Activated naive CD8-positive, alpha-beta T cell treated with anti-CD3 and anti-CD28 coated beads for 36 hours (primary cell): ENCODE results near the gene FHIT. TPM values are rescaled to one million over a fixed set of nuclear protein-coding genes. Genes with fewer than 3 reads are reported as not detected.
A peak's percentile ranks its signal among the peaks of the same experiment; 100 is the strongest.

Experiments
- DNase-seq: peaks from one replicate; pipeline ENCODE4 v3.0.0; 2021
- H3K27ac Mint-ChIP-seq: one replicate; pipeline ENCODE4 v1.8.0; 2022; ENCODE audit warnings: mild to moderate bottlenecking, moderate library complexity, mixed read lengths
- H3K27me3 Mint-ChIP-seq: one replicate; pipeline ENCODE4 v1.8.0; 2022; ENCODE audit warnings: mild to moderate bottlenecking, mixed read lengths
- H3K36me3 Mint-ChIP-seq: one replicate; pipeline ENCODE4 v1.8.0; 2021; ENCODE audit warnings: mild to moderate bottlenecking, mixed read lengths
- H3K4me1 Mint-ChIP-seq: one replicate; pipeline ENCODE4 v1.8.0; 2021; ENCODE audit warnings: mixed read lengths
- H3K4me3 Mint-ChIP-seq: one replicate; pipeline ENCODE4 v1.8.0; 2022; ENCODE audit warnings: mild to moderate bottlenecking, moderate library complexity, mixed read lengths
- H3K9me3 Mint-ChIP-seq: one replicate; pipeline ENCODE4 v1.8.0; 2022; ENCODE audit warnings: mixed read lengths
- total RNA-seq, 2 experiments: library from RNA; stranded (reverse); gene quantifications; one replicate each; pipeline ENCODE4 v1.2.3, GENCODE V29; 2021

The FHIT gene
- total RNA-seq, 2 experiments from 2014 or later: 8.6 to 9.0 TPM

DNA sequence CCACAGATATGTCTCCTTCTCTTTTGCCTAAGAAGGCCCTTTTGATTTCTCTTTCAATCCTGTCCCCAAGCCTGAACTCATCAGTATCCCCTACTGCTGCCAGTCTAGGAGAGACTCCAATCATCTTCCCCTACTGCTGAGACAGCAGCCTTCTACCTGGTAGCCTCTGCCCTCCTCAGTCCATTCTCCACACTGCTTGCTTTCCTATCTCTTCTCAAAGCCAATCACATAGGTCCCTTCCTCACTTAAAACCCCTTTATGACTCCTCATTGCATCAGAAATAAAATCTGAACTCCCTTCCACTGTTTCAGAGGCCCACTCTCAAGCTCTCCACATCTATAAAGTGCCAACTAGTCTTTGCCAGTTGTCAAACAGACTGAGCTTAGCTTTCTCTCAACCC lies 1119.6 kb downstream of the FHIT start:
- DNase-seq: no peak
- Mint-ChIP-seq H3K27ac (no peak overlapping the region), H3K27me3 (no peaks in the 10 kb centered on the region), H3K4me1 (no peaks in the 10 kb centered on the region), H3K36me3 (no peaks in the 10 kb centered on the region), H3K4me3 (no peak overlapping the region), H3K9me3 (peaks cover 5% of the 10 kb centered on the region)

DNA sequence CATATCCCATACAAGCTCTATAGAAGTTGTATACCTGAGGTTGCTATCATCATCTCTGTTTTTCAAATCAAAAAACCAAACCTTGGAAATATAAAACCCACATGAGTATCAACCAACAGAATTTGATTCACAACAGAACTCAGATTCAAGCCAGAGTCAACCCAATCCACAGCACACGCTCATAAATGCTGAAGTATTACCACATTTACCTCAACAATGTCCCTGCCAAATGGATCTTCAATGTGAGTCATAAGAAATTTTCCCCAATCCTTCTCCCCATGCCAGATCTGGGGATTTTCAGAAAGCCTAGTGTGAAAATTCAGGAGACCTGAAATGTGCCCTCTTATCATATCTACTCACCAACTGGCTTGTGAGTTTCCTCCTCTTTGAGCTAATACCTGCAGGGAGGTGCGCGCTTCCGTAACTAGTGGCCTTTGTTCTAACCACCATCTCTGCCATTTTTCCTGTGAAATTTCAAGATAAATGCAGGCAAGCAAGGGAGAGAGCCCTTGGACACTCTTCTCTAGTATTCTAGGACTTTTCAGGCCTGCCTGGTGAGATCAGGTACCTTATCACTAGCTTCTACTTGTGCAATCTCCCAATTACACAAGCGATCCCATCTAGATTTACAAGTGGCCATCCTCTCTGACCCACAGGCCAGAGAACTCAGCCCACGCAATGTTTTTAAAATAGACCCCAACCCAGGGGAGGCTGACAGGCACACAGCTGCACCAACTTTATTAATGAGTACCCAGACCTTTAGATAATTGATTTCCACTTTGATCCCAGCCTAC lies 1124.5 kb downstream of the FHIT start:
- H3K27ac Mint-ChIP-seq: no peak overlapping the region
- H3K9me3 Mint-ChIP-seq: peaks cover 5% of the 10 kb centered on the region
- H3K36me3 Mint-ChIP-seq: no peaks in the 10 kb centered on the region
- no peak for DNase-seq
- no peaks in the 10 kb centered on the region for H3K27me3 Mint-ChIP-seq
- no peak overlapping the region for H3K4me3 Mint-ChIP-seq
- H3K4me1 Mint-ChIP-seq: no peaks in the 10 kb centered on the region

DNA sequence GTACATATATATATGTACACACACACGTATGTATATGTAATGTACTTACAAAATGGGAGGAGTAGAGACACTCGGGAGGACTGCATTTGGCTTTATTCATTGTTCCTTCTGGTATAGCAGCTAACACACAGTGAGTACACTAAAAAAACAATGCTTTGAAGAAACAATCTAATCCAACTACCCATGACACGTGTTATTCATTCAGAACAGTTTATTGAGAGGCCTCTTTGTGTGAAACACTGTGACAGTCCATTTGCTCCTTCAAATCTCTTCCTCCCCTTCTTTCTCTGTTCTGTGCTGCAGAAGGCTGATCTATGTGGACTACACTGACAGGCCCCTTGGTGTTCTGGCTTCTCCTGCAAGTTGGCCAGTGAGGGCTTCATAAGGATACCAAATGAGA lies 1125.6 kb downstream of the FHIT start:
- no peaks in the 10 kb centered on the region for H3K4me1 Mint-ChIP-seq
- DNase-seq: no peak
- no peak overlapping the region for H3K27ac Mint-ChIP-seq
- no peaks in the 10 kb centered on the region for H3K27me3 Mint-ChIP-seq
- no peaks in the 10 kb centered on the region for H3K36me3 Mint-ChIP-seq
- peaks cover 5% of the 10 kb centered on the region for H3K9me3 Mint-ChIP-seq
- no peak overlapping the region for H3K4me3 Mint-ChIP-seq

DNA sequence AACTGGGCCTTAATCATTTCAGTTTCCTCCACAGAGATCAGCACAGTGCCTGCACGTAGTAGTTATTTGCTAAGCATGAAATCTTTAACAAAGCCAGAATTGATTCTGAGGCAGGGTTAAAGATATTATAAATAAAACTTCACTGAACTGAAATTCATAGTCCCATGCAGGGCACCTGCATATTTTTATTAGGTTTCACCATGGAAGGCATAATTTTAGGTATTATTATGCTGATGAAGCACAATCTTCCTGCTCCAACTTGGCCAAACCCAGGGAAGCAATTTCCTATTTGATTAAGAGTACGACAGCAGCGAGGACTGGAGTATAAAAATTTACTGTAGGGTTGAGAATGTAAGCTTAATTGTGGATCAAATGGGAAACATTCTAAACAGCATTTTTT lies 1131.0 kb downstream of the FHIT start:
- Mint-ChIP-seq H3K27ac (no peak overlapping the region), H3K27me3 (no peaks in the 10 kb centered on the region)
- no peak for DNase-seq

DNA sequence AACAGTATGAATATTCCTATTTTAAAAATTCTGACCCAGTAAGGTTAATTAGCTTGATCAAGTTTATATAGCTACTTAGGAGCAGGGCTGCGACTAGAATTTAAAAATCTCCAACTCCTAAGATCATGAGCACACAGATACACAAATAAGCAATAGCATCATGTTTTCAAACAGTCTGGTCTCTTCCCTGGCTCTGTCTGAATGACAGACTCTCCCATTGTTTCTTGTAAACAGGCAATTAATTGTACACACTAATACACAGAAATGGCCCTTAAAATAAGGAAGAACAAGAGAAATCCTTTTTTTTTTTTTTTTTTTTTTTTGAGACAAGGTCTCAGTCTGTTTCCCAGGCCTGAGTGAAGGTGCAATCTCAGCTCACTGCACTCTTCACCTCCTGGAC lies 1137.1 kb downstream of the FHIT start:
- Mint-ChIP-seq H3K4me3 (no peak overlapping the region), H3K27ac (no peak overlapping the region), H3K36me3 (no peaks in the 10 kb centered on the region), H3K4me1 (no peaks in the 10 kb centered on the region), H3K9me3 (no peaks in the 10 kb centered on the region), H3K27me3 (no peaks in the 10 kb centered on the region)
- no peak for DNase-seq

More for the DNA sequence above, 1131.0 kb downstream of the FHIT start:
- Mint-ChIP-seq H3K36me3 (no peaks in the 10 kb centered on the region), H3K4me1 (no peaks in the 10 kb centered on the region), H3K9me3 (no peaks in the 10 kb centered on the region), H3K4me3 (no peak overlapping the region)

DNA sequence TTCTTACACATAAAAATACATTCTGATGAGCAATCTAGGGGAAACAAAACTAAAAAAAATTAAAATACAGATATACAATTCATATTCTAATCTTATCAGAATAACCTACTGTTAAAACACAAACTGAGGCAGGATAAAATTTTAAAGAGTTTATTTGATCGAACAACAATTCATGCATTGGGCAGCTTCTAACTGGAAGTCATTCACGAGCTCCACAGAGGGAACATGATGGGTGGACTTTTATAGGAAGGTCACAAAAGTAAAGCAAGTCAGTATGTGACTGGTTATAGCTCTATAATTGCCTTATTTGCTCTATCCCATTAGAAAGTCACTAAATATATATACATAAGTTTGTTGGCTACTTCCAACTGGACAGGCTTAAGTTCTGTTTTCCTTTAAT lies 1144.0 kb downstream of the FHIT start:
- Mint-ChIP-seq H3K9me3 (no peaks in the 10 kb centered on the region), H3K27me3 (no peaks in the 10 kb centered on the region)

DNA sequence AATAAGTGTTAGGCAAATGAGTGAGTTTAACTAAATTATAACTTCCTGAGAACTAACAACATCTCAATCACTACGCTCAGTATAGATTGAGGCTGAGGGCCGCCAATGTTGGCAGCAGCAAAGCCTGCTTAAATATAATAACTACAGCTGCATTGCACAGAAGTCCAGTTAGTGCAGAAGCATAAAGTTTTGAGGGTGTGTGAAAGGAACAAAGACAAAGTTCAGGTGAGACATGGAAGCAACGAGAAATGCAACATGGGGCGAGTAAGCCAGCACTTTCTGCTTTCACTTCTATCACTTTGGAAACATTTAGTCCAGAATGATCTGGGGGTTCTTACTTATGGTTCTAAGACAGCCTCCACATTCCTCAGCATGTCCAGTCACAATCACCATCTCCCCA lies 1149.1 kb downstream of the FHIT start:
- no peak for DNase-seq
- Mint-ChIP-seq H3K4me3 (no peak overlapping the region), H3K9me3 (no peaks in the 10 kb centered on the region), H3K27me3 (no peaks in the 10 kb centered on the region), H3K4me1 (peaks cover 18% of the 10 kb centered on the region), H3K27ac (no peak overlapping the region), H3K36me3 (no peaks in the 10 kb centered on the region)

More for the DNA sequence above, 1144.0 kb downstream of the FHIT start:
- no peak overlapping the region for H3K4me3 Mint-ChIP-seq
- H3K27ac Mint-ChIP-seq: no peak overlapping the region
- H3K36me3 Mint-ChIP-seq: no peaks in the 10 kb centered on the region
- DNase-seq: no peak
- peaks cover 18% of the 10 kb centered on the region for H3K4me1 Mint-ChIP-seq

DNA sequence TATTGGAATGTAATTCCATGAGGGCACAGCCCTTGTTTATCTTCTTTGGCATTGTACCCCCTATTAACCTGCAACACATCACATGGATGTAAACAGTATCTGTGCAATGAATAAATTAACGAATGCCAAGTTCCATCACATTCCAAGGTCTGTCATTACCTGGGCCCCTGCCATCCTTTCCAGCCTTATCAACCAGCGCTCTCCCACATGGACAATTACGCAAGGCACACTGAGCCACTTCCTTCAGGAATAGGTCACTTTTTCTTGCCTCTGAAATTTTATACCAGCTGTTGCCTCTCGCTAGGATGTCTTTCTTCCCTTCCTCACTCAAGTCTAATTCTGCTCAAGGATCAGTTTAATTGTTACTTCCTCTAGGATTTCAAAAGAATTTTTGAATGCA lies 1149.6 kb downstream of the FHIT start:
- Mint-ChIP-seq H3K4me1 (peaks cover 18% of the 10 kb centered on the region), H3K36me3 (no peaks in the 10 kb centered on the region), H3K27ac (no peak overlapping the region), H3K4me3 (no peak overlapping the region), H3K9me3 (no peaks in the 10 kb centered on the region), H3K27me3 (no peaks in the 10 kb centered on the region)
- DNase-seq: no peak

DNA sequence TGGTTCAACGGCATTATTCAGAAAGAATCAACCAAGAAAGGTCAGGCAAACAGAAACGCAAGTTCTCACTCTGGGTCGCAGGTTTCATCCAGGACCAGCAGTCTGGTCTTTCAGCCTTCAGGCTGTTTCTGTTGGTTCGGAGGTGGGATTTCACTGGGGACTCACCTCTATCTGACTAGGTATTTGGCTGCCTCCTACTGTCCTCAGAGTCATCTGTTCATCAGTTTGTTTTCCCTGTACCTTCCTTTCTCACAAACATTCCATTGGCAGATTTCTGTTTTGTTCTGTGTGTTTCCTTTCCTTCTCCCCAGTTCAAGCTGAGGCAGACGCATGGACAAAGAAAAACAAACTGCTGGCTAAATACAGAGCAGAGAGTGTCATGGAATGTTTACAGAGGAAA lies 1154.8 kb downstream of the FHIT start:
- Mint-ChIP-seq H3K4me3 (no peak overlapping the region), H3K9me3 (no peaks in the 10 kb centered on the region), H3K27ac (no peak overlapping the region), H3K36me3 (peaks cover 2% of the 10 kb centered on the region), H3K4me1 (peaks cover 18% of the 10 kb centered on the region), H3K27me3 (no peaks in the 10 kb centered on the region)
- DNase-seq: no peak

DNA sequence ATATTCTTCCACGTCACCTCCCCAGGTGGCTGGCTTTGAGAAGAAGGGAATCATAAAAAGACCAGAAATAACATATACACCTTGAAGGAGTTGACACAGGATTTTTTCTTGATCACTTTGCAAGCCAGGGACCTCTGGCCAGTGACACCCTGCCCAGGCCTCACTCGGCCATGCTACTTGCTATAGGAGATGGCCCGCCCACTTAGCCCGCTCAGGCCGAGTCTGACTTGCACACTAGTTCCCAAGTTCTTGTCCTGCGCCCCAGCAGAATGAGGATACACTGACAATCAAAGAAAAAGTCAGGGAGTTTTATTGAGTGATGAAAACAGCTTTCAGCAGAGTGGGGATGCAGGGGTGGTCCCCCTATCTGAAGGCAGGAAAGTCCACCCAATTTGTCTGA lies 1155.3 kb downstream of the FHIT start:
- DNase-seq: no peak
- Mint-ChIP-seq H3K4me3 (no peak overlapping the region), H3K36me3 (peaks cover 2% of the 10 kb centered on the region), H3K4me1 (peaks cover 23% of the 10 kb centered on the region), H3K27ac (no peak overlapping the region), H3K27me3 (no peaks in the 10 kb centered on the region), H3K9me3 (no peaks in the 10 kb centered on the region)

DNA sequence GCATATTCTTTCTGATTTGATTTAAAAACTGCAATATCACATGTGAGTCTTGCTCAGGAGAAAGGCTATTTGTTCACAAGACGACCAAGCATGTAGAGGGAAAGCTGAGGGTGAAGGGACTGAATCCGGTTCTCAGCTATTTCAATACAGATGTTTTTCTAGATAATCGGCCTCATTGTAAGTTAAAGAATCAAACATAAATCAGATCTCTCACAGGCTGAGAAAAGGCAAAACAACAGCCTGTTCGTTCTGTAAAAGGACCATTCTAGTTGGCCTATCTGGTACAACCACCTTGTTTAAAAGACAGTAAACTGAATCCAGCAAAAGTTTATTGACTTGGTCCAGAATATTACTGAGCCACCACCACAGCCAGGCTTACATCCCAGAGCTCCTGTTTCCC lies 1155.7 kb downstream of the FHIT start:
- peaks cover 2% of the 10 kb centered on the region for H3K36me3 Mint-ChIP-seq
- H3K9me3 Mint-ChIP-seq: no peaks in the 10 kb centered on the region
- no peak for DNase-seq
- no peak overlapping the region for H3K4me3 Mint-ChIP-seq
- no peak overlapping the region for H3K27ac Mint-ChIP-seq
- peaks cover 27% of the 10 kb centered on the region for H3K4me1 Mint-ChIP-seq
- no peaks in the 10 kb centered on the region for H3K27me3 Mint-ChIP-seq

DNA sequence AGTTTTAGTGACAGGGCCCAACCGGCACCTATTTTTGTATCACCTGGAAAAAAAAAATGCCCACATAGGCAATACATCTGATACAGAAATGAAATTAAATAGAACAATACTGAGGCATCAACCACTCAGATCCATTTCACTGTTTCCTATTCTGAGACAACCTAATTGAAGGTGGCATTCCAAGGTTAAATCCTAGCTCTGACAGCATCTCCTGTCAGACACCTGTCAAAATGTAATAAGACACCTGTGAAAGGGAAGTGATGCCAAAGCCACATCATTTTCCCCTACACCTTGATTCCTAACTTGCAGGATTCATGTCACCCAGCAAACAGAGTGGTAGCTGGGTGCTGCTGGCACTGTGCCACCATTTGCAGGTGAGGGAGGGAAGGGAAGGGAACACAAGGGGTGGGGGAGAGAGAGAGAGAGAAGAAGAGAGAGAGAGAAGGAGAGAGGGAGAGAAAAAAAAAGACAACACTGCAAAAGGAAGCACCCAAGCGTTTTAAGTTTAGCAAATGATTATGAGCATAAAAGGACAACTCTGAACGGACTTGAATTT lies 1156.8 kb downstream of the FHIT start:
- no peak for DNase-seq
- H3K9me3 Mint-ChIP-seq: no peaks in the 10 kb centered on the region
- peaks cover 29% of the 10 kb centered on the region for H3K4me1 Mint-ChIP-seq
- H3K4me3 Mint-ChIP-seq: no peak overlapping the region
- H3K36me3 Mint-ChIP-seq: peaks cover 2% of the 10 kb centered on the region
- H3K27me3 Mint-ChIP-seq: no peaks in the 10 kb centered on the region
- no peak overlapping the region for H3K27ac Mint-ChIP-seq

DNA sequence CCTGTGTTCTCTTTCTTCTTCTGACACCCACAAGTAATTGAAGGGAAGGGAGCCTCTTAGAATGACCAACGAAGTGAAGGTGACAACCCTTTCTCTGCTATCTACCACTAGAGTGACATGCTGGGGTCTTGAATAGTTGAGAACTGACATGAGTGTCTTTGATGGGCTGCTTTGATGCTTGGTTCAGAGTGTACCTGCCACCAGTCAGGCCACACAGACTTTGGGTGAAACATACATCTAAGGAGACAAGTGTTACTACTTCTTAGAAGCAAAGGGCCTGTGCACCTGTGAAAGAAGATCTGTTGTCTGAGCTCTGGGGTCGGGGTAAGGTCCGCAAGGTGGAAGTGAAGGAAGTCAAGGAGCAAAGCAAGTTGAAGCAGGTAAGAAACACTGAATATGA lies 1160.7 kb downstream of the FHIT start:
- no peak for DNase-seq
- H3K9me3 Mint-ChIP-seq: peaks cover 15% of the 10 kb centered on the region
- no peak overlapping the region for H3K27ac Mint-ChIP-seq
- H3K4me3 Mint-ChIP-seq: no peak overlapping the region
- H3K36me3 Mint-ChIP-seq: peaks cover 22% of the 10 kb centered on the region
- no peaks in the 10 kb centered on the region for H3K27me3 Mint-ChIP-seq
- peaks cover 48% of the 10 kb centered on the region for H3K4me1 Mint-ChIP-seq

DNA sequence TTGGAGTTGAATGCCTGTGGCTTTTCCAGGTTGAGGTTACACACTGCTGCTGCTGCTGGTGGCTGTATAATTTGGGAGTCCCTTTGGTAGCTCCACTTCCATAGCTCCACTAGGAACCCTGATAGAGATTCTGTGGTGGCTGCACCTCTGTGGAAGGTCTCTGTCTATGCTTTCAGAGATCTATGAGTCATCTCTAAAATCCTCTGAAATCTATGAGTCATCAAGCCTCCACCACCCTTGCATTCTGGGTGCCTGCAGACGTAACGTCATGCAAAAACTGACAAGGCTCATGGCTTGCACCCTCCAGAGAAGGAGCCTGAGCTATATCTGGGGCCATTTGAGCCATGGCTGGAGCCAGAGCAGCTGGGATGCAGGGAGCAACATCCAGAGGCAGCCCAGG lies 1164.4 kb downstream of the FHIT start:
- Mint-ChIP-seq H3K27me3 (no peaks in the 10 kb centered on the region), H3K36me3 (peaks cover 36% of the 10 kb centered on the region), H3K9me3 (peaks cover 25% of the 10 kb centered on the region), H3K4me3 (no peak overlapping the region), H3K27ac (peak overlapping the region; percentile 57), H3K4me1 (peaks cover 47% of the 10 kb centered on the region)
- DNase-seq: peak; percentile 26

DNA sequence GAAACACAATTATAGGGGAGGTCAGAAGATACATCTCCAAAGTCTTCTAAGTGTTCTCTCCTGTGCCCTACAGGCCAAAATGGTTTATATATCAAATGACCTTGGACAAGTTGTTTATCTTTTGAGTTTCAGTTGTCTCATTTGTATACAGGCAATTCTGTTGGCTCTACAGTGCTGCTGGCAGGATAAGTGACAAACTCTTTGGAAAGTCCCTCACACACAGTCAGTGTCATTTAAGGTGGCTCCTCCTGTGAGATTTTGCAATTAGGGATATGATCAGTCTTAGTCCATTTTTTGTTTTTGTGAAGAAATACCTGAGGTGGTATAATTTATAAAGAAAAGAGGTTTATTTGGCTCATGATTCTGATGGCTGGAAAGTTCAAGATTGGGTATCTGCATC lies 1165.6 kb downstream of the FHIT start:
- peaks cover 28% of the 10 kb centered on the region for H3K9me3 Mint-ChIP-seq
- no peaks in the 10 kb centered on the region for H3K27me3 Mint-ChIP-seq
- no peak overlapping the region for H3K4me3 Mint-ChIP-seq
- H3K27ac Mint-ChIP-seq: no peak overlapping the region
- peaks cover 50% of the 10 kb centered on the region for H3K4me1 Mint-ChIP-seq
- DNase-seq: no peak
- H3K36me3 Mint-ChIP-seq: peaks cover 39% of the 10 kb centered on the region
